Testis (tissue), 2 donors: Measurements from ENCODE around the gene PLRG1.

Source experiments
- POLR2A ChIP-seq: fragments of 450-650 bp; IDR thresholded peaks from one replicate; pipeline ENCODE4 v1.6.1; 2017; ENCODE audit warnings: antibody characterized with exemption, mild to moderate bottlenecking, moderate library complexity
- TF ChIP-seq, protein P1 (sequence below), 3 experiments: fragments of 450-650 bp in 2 of 3; fragments of 200-600 bp in 1 of 3; sonication (generic) in 1 of 3; IDR thresholded peaks; one replicate each; pipeline ENCODE4 v1.5.1; 2016 to 2019; ENCODE audit warnings: antibody characterized with exemption in 3 of 3, mild to moderate bottlenecking in 2 of 3, moderate library complexity in 1 of 3

GRCh38 chr4:154528869-154529268 is 21.3 kb downstream of the PLRG1 start:
- TF ChIP-seq, protein P1, sequence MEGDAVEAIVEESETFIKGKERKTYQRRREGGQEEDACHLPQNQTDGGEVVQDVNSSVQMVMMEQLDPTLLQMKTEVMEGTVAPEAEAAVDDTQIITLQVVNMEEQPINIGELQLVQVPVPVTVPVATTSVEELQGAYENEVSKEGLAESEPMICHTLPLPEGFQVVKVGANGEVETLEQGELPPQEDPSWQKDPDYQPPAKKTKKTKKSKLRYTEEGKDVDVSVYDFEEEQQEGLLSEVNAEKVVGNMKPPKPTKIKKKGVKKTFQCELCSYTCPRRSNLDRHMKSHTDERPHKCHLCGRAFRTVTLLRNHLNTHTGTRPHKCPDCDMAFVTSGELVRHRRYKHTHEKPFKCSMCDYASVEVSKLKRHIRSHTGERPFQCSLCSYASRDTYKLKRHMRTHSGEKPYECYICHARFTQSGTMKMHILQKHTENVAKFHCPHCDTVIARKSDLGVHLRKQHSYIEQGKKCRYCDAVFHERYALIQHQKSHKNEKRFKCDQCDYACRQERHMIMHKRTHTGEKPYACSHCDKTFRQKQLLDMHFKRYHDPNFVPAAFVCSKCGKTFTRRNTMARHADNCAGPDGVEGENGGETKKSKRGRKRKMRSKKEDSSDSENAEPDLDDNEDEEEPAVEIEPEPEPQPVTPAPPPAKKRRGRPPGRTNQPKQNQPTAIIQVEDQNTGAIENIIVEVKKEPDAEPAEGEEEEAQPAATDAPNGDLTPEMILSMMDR (IDR thresholded peaks at IDR 0.05): no peak
- TF ChIP-seq POLR2A: no peak
